ENCODE data around the gene CEBPA. TPM values are rescaled to one million over a fixed set of nuclear protein-coding genes. Genes with fewer than 3 reads are reported as not detected.

The CEBPA gene
- total and polyA plus RNA-seq, 10 of the 15 experiments (the other 5 are each of a cell fraction or from before 2014, with no cell fraction given): 0.04 to 0.36 (median 0.13) TPM; not detected in 4

DNA sequence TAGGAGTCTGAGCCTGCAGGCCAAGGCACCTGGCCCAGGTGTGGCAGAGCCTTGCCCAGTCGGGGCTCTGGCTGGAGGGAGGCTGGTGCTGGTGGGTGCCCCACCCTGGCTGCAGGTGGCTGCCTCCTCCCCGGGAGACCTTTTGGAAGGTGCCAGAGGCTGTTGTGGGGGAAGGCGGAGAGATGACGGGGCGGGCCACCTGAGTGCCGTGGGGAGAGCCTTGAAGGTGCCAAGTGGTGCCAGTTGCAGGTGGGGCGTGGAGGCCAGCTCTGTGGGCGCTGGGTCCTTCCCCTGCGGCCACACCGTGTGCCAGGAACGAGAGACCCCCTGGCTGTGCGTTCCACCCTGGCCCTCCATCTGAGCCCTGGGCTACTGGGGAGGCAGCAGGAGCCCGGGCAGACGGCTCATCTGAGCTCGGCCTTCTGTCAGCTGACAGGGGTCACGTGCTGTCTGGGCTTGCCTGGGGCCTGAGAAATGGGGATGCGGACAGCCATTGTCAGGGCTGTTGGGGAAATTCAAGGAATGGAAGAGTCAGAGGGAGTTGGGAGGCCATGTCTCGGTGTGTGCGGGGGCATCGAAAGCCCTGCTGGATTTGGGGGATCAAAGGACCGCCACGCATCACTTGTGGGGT lies 20.9 kb downstream of the CEBPA start:
- H4K20me1 ChIP-seq (ENCODE audit: control insufficient read depth, insufficient read depth): no peaks in the 10 kb centered on the region
- H3K9me3 ChIP-seq (replicated peaks; ENCODE audit: control insufficient read depth, insufficient read depth, low read length): no peaks in the 10 kb centered on the region
- FAIRE-seq: no peak
- ChIA-PET CTCF (no interaction called here), RAD21 (ENCODE audit: unreplicated experiment) (interaction anchor here (1.3 kb wide), 1 partner anchor 16 kb away, joined by 4 read pairs; no protein-coding TSS in a partner anchor), POLR2A (no interaction called here), SMC1A (ENCODE audit: uncharacterized antibody, unreplicated experiment) (interaction anchor here (2.2 kb wide), 1 partner anchor 16 kb away, joined by 8 read pairs; no protein-coding TSS in a partner anchor)
- H3K4me3 ChIP-seq: no peak overlapping the region
- no peak overlapping the region for H3K4me2 ChIP-seq (ENCODE audit: control insufficient read depth, insufficient read depth)
- DNase-seq (ENCODE audit: low read depth, low spot score): no peak
- no TSS peak for BruUV-seq (replicated peaks)
- H3K27ac ChIP-seq (ENCODE audit: control insufficient read depth, insufficient read depth): no peak overlapping the region
- no peak overlapping the region for H3K9ac ChIP-seq (ENCODE audit: control insufficient read depth, insufficient read depth, low read length)
- no peaks in the 10 kb centered on the region for H3K36me3 ChIP-seq (ENCODE audit: control insufficient read depth in 2 of 2, insufficient read depth in 2 of 2, low read length in 1 of 2)
- H3K4me1 ChIP-seq (ENCODE audit: control insufficient read depth, insufficient read depth, low read length): peaks cover 18% of the 10 kb centered on the region
- no peaks in the 10 kb centered on the region; a peak in 1 of 4 replicates for H3K27me3 ChIP-seq (replicated peaks in 1 of 2; ENCODE audit: control insufficient read depth in 2 of 2, insufficient read depth in 2 of 2, low read length in 1 of 2)
- ATAC-seq: no peak
- in situ Hi-C loops (cut with MboI) (no loop called here), intact Hi-C loops (cut with micrococcal nuclease; ENCODE audit: unreplicated experiment) (loop anchor here (2.0 kb wide), 1 partner anchor 47 kb away; no protein-coding TSS in a partner anchor)
- TF ChIP-seq ZNF384 (IDR thresholded peaks at IDR 0.05; ENCODE audit: borderline replicate concordance, low read depth, low read length) (no peak), MYC (IDR thresholded peaks at IDR 0.05; ENCODE audit: insufficient read depth, insufficient read length, insufficient replicate concordance, low read length, severe bottlenecking) (no peak), YBX1 (IDR thresholded peaks at IDR 0.05) (no peak), STAT3 (IDR thresholded peaks at IDR 0.05; ENCODE audit: low read depth, low read length) (no peak), KLF5 (IDR thresholded peaks at IDR 0.05; ENCODE audit: partially characterized antibody) (no peak), ATF7 (IDR thresholded peaks at IDR 0.05; ENCODE audit: low read depth) (no peak), RELA (IDR thresholded peaks at IDR 0.05; ENCODE audit: borderline replicate concordance, partially characterized antibody) (no peak), JUND (IDR thresholded peaks at IDR 0.05; ENCODE audit: low read depth, low read length) (no peak), TCF7 (IDR thresholded peaks at IDR 0.05; ENCODE audit: borderline replicate concordance) (no peak), SREBF1 (IDR thresholded peaks at IDR 0.05; ENCODE audit: low read length) (no peak), NR2C1 (IDR thresholded peaks at IDR 0.05) (no peak), ZNF217 (IDR thresholded peaks at IDR 0.05) (no peak), DPF2 (IDR thresholded peaks at IDR 0.05) (no peak), RFX5 (IDR thresholded peaks at IDR 0.05; ENCODE audit: low read depth, low read length) (no peak), NFIC (IDR thresholded peaks at IDR 0.05; ENCODE audit: low read depth, low read length) (no peak)
- TF ChIP-seq, protein P1, sequence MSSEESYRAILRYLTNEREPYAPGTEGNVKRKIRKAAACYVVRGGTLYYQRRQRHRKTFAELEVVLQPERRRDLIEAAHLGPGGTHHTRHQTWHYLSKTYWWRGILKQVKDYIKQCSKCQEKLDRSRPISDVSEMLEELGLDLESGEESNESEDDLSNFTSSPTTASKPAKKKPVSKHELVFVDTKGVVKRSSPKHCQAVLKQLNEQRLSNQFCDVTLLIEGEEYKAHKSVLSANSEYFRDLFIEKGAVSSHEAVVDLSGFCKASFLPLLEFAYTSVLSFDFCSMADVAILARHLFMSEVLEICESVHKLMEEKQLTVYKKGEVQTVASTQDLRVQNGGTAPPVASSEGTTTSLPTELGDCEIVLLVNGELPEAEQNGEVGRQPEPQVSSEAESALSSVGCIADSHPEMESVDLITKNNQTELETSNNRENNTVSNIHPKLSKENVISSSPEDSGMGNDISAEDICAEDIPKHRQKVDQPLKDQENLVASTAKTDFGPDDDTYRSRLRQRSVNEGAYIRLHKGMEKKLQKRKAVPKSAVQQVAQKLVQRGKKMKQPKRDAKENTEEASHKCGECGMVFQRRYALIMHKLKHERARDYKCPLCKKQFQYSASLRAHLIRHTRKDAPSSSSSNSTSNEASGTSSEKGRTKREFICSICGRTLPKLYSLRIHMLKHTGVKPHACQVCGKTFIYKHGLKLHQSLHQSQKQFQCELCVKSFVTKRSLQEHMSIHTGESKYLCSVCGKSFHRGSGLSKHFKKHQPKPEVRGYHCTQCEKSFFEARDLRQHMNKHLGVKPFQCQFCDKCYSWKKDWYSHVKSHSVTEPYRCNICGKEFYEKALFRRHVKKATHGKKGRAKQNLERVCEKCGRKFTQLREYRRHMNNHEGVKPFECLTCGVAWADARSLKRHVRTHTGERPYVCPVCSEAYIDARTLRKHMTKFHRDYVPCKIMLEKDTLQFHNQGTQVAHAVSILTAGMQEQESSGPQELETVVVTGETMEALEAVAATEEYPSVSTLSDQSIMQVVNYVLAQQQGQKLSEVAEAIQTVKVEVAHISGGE (CRISPR knock-in tag; IDR thresholded peaks at IDR 0.05): no peak
- TF ChIP-seq, protein P2, sequence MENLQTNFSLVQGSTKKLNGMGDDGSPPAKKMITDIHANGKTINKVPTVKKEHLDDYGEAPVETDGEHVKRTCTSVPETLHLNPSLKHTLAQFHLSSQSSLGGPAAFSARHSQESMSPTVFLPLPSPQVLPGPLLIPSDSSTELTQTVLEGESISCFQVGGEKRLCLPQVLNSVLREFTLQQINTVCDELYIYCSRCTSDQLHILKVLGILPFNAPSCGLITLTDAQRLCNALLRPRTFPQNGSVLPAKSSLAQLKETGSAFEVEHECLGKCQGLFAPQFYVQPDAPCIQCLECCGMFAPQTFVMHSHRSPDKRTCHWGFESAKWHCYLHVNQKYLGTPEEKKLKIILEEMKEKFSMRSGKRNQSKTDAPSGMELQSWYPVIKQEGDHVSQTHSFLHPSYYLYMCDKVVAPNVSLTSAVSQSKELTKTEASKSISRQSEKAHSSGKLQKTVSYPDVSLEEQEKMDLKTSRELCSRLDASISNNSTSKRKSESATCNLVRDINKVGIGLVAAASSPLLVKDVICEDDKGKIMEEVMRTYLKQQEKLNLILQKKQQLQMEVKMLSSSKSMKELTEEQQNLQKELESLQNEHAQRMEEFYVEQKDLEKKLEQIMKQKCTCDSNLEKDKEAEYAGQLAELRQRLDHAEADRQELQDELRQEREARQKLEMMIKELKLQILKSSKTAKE (IDR thresholded peaks at IDR 0.05; ENCODE audit: low read depth, poor library complexity, severe bottlenecking): no peak
- no peak overlapping the region for H2AFZ ChIP-seq (ENCODE audit: control insufficient read depth, low read depth, low read length)
- H3K79me2 ChIP-seq (ENCODE audit: control insufficient read depth, insufficient read depth, low read length): no peaks in the 10 kb centered on the region
- WGBS (ENCODE audit: insufficient coverage, insufficient replicate concordance, low lambda C conversion rate, missing lambda C conversion rate): 74% methylated on average over 21 of the region's 22 CpGs

All from GM12878 (cell line).